ENCODE data around the gene ABCG1. TPM values are rescaled to one million over a fixed set of nuclear protein-coding genes. Genes with fewer than 3 reads are reported as not detected.

Gene ABCG1
- total RNA-seq, 1 experiment from 2014 or later, result 6.0 TPM

Other genes starting within 250 kb of the ABCG1 start
- gene ZBTB21, start 208.8 kb upstream of the ABCG1 start, total RNA-seq (2014; rRNA removed; shearing (Covaris generic)), result 5.5 and 22.0 TPM in 2 replicates
- gene UMODL1, start 147.8 kb upstream of the ABCG1 start, total RNA-seq (2014; rRNA removed; shearing (Covaris generic)), result not detected in 2 replicates
- not detected in 2 replicates for gene TFF3, start 96.3 kb downstream of the ABCG1 start, total RNA-seq (2014; rRNA removed; shearing (Covaris generic))
- gene TFF2, start 131.9 kb downstream of the ABCG1 start, total RNA-seq (2014; rRNA removed; shearing (Covaris generic)), result not detected in 2 replicates
- not detected in 2 replicates for gene TFF1, start 147.4 kb downstream of the ABCG1 start, total RNA-seq (2014; rRNA removed; shearing (Covaris generic))
- gene TMPRSS3, start 176.9 kb downstream of the ABCG1 start, total RNA-seq (2014; rRNA removed; shearing (Covaris generic)), result not detected in 2 replicates
- not detected in 2 replicates for gene UBASH3A, start 184.8 kb downstream of the ABCG1 start, total RNA-seq (2014; rRNA removed; shearing (Covaris generic))

Data from G401 (cell line).